ENCODE data around the gene PEX14.
"Not testable (repeated sequence)": the region's sequence is repeated elsewhere in the genome, so short reads cannot be mapped to it uniquely, and the experiment has no call there.

PEX14 gene

GRCh38 chr1:10450836-10451235, 23.9 kb upstream of the PEX14 start:
- no peak for DNase-seq

- DNase-seq, result no peak
These were observed 23.5 kb upstream of the PEX14 start for GRCh38 chr1:10451287-10451686.

DNA sequence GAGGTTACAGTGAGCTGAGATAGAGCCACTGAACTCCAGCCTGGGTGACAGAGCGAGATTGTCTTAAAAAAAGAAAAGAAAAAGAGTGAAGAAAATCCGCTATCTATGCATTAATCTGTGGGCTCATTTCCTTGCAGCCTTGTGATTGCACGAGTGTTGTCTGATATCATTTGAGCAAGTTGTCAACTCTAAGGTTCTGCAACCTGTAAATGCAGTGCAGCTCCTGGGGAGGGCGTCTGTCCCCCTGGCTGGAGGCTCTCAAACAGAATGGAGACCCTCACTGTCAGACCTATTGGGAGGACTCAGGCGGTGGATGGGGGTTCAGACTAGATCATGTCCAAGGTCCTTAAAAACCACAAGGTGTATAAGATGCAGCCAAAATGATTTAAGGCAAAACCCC, 18.7 kb upstream of the PEX14 start:
- DNase-seq, result no peak

DNA sequence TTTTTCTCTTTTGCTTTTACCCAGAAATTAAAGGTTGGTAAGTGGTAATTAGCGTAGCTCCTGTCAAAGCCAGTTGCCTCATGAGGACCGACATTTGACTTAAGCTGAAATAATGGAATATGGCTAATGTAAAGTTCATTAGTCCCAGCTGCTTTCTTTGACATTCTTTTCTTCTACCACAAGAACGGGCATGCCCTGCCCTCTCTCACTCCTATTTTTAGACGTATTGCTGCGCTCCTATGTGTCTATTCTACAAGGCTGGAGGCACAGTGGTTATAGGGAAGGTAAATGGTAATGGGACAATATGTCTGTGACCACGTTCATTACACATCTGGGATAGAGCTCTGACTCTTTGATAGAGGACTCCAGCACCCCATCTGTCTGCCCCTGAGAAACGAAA, 18.1 kb upstream of the PEX14 start:
- DNase-seq, result no peak

DNA sequence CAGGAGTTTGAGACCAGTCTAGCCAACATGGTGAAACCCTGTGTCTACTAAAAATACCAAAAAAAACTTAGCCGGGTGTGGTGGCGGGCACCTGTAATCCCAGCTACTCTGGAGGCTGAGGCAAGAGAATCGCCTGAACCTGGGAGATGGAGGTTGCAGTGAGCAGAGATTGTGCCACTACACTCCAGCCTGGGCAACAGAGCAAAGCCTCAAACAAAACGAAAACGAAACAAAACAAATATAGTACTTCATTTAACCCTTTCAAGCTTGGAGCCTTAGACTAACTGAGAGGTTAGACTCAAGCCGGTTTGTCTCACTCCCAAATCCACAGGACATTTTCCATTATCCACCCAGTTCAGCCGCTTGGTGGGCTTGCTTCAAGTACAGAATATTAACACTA, 17.3 kb upstream of the PEX14 start:
- not testable (repeated sequence) for DNase-seq

GRCh38 chr1:10457875-10458274, 16.9 kb upstream of the PEX14 start:
- no peak for DNase-seq

- no peak for DNase-seq
These were observed 15.6 kb upstream of the PEX14 start for GRCh38 chr1:10459184-10459583.

DNA sequence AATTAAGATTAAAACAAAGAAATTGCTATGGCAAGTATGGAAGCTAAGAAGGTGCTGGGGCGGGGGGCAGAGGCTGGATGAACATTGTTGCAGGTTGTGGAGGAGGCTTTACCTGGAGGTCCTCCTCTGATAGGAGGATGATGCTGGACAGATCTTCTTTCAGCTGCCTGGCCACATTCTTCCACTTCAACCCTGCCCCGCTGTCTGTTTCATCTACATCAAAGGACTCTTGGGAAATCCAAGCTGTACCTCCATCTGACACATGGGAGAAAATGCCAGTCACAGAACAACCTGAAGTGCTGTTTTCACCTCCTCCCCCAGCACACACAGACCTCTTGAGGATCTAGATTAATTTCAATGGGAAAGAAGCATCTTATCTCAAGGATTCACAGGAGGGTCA, 7.7 kb upstream of the PEX14 start:
- no peak for DNase-seq

GRCh38 chr1:10470043-10470442, 4.7 kb upstream of the PEX14 start:
- DNase-seq, result no peak

DNA sequence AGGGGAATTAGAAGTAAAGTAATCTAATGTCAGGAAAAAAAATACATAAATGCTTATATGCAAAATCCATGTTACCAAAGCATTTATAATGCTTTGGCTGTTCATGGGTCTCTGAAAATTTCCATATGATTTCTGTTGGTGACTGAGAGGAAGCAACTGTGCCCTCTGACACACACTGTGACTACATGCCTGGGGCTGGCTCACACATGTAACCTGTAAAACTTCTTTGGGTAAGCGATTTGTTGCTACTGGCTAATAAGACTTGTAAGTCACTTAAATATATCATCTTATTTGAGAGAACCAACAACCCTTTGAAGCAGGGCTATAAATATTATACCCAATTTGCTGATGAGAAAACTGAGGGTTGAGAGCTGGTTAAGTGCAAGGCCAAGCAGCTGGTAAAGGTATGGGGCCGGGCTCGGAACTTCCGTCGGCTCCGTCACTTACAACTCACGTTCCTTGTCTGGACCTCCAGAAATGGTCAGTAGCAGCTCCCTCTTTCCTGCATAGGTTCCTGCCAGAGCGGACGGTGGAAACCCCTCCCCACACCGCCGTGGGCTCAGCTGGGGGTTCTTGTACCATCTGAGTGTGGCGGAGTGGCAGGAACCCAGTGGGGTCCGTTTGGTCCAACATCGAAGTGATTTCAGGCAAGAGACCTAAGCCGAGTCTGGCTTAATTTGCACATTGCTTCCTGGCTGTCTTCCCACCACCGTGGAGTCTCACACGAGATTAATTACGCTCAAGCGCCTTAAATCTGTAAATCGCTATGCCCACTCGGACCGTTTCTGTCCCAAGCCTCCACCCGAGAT, 3.1 kb upstream of the PEX14 start:
- no peak for DNase-seq

GRCh38 chr1:10472220-10473144, 2.3 kb upstream of the PEX14 start, which contains the start of gene DFFA:
Gene DFFA, minus strand, starts transcription at chr1:10472529. Its CDS starts 71 bp downstream, at chr1:10472458.
- peak; percentile 96 for DNase-seq

GRCh38 chr1:10473145-10473765, 1.5 kb upstream of the PEX14 start:
- DNase-seq, result no peak

GRCh38 chr1:10474309-10474612, 489 bp upstream of the PEX14 start:
- not testable (repeated sequence) for DNase-seq

DNA sequence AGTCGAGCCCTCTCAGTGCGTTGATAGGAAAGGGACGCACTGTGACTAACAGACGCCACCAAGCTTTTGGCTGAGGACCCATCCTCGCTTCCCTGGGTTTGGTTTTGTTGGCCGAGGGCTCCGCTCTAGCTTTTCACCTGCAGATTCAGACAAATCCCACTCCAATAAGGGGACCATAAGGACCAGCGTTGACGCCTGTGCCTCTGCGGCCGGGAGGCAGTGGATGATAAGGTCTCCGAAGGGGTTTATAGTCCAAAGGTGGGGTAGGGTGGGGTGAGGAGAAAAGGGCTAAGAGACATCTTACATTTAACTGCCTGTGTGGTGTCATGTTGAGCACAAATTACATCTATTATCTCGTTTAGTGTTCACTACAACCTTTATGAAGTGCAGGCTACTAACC, 760 bp downstream of the PEX14 start:
- no peak for DNase-seq

DNA sequence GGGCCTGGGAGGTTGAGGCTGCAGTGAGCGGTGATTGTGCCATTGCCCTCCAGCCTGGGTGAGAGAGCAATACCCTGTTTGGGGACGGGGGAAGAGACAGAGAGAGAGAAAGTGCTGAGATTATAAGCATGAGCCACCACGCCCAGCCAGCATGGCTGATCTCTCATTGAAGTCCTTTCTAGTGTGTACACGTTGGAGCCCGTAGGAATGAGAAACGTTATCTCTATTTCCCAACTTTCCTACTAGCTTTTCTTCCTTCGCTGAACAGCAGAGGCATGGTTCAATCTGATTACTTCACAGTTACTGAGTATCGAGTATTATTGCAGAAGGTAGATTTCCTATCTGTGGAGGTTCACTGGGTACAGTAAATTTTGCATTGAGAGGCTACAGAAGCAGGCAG, 4.5 kb downstream of the PEX14 start:
- no peak for DNase-seq

DNA sequence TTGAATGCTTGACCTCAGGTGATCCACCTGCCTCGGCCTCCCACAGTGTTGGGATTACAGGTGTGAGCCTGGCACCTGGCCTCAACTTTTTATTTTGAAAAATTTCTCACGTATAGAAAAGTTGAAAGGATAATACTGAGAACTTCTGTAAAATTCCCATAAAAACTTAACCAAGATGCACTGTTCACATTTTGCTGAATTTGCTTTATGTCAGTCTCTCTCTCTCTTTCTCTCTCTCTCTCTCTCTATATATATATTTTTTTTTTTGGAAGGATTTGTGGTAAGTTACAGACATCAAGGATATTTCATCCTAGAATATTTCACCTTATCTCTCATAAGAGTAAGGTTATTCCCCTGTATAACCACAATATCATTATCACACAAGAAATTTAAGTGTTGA, 5.9 kb downstream of the PEX14 start:
- no peak for DNase-seq

GRCh38 chr1:10484521-10484920, 9.8 kb downstream of the PEX14 start:
- DNase-seq, result peak; percentile 95

DNA sequence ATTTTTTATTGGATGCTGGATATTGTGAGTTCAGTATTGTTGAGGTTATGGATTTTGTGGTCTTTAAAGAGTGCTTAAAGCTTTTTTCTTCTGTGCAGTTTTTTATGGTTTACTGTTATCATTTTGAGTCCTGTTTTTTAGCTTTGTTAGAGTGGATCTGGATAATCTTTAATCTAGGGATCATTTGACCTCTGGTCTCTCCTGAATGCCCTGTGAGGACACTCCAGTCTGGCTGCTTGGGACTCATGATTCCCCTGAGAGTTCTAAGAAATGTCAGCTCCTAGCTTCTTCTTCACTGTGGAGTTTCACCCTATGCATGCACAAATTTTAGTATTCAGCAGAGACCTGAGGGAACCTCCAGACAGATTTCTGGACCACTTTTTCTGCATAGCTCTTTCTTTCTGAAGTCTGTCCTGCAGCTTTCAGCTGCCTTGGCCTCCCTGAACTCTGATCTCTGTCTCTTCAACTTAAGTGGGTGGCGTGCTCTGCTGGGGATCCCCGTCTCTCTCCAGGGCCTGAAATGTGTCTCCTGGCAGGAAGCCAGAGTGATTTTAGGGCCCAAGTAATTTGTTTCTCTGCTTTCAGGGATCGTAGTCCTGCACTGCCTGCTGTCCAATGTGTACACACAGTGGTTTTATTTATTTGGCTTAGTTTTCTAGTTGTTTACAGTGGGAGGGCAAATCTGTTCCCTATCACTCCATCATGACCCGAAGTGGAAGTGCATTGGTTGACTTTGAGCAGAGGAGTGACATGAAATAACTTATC, 14.7 kb downstream of the PEX14 start:
- DNase-seq, result no peak

GRCh38 chr1:10490286-10490970, 15.7 kb downstream of the PEX14 start:
- DNase-seq, result no peak

GRCh38 chr1:10494418-10494753, 19.6 kb downstream of the PEX14 start:
- DNase-seq, result no peak

DNA sequence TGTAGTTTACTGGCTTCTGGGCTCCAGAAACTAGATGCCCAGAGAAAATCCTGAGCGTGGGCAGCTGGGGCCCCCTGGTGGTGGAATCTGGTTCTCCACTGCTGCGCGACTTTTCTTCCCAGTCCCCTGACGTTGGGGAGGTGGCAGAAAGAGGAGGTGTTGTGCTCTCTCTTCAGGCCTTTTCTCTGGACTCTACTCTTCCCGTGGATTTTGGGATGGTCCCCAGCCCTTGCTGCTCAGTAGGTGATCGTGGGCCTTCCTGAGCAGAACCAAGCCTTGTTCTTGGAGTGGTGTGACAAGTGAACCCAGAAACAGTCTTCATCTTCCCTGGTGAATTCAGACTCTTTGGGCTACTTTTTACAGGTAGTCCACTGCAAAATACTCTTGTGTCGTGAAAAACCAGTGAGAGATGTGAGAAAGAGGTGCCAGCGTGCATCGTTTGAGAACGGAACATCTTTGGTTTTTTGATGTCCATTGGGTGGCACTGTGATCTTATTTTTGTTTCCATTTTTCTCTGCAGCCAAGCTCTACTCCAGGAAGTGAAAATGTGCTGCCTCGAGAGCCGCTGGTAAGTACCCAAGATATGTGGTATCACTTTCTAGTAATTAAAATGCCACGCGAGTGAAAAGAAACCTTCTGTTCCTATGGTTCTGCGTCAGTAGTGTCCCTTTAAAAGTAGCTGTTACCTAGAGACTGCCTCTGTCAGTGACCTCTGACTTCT, 20.2 kb downstream of the PEX14 start:
- peak; percentile 87 for DNase-seq

DNA sequence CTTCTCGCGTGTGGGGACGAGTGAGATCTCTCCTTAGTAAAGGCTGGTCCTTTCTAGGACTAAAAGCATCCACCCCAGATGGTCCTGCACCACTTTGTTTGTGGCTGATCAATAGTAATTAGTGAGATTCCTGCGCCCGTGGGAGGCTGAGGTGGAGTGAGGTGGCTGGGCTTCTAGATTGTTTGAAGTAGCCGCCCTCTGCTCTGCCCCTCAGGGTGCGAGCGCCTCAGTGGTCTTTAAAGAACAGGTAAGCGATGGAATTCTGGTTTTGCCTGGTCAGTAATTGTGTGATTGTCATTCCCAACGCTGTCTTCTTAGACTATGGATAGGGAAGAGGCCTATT, 20.7 kb downstream of the PEX14 start:
- DNase-seq, result no peak

Data from inflammatory macrophage treated with lipopolysaccharide for 4 hours (primary cell).